Astrocyte of the spinal cord (primary cell): ENCODE measurements around the gene FOXO1.

Experiments
- DNase-seq: peaks from one replicate; pipeline ENCODE4 v3.0.0; 2011; ENCODE audit warnings: low read depth, low spot score
- H3K4me3 ChIP-seq: 2 replicates; pipeline ENCODE4 v1.5.1; 2011; ENCODE audit warnings: low read depth, mild to moderate bottlenecking, low read length, moderate library complexity
- CTCF ChIP-seq: IDR thresholded peaks from 2 replicates; pipeline ENCODE4 v1.5.1; 2012; ENCODE audit warnings: low read depth, mild to moderate bottlenecking, low read length, inconsistent platforms
- in situ Hi-C: cut with HindIII; loops from 2 replicates; pipeline ENCODE4 v1.10.0; 2017; ENCODE audit warnings: low sequenced_read_pairs

Gene FOXO1

GRCh38 chr13:40652588-40652940 lies 13.9 kb downstream of the FOXO1 start:
- TF ChIP-seq CTCF = no peak
- DNase-seq = no peak
- no peak overlapping the region for H3K4me3 ChIP-seq
- in situ Hi-C loops = no loop called here

GRCh38 chr13:40651866-40652587 lies 14.4 kb downstream of the FOXO1 start:
- TF ChIP-seq CTCF = no peak
- in situ Hi-C loops = no loop called here

GRCh38 chr13:40648841-40649240 lies 17.6 kb downstream of the FOXO1 start:
- DNase-seq = no peak
- in situ Hi-C loops = no loop called here
- TF ChIP-seq CTCF = no peak

More at GRCh38 chr13:40651866-40652587, 14.4 kb downstream of the FOXO1 start:
- DNase-seq = no peak
- no peak overlapping the region for H3K4me3 ChIP-seq

GRCh38 chr13:40648040-40648439 lies 18.4 kb downstream of the FOXO1 start:
- no peak for TF ChIP-seq CTCF
- H3K4me3 ChIP-seq = no peak overlapping the region
- no peak for DNase-seq
- in situ Hi-C loops = no loop called here

More at GRCh38 chr13:40648841-40649240, 17.6 kb downstream of the FOXO1 start:
- no peak overlapping the region for H3K4me3 ChIP-seq

GRCh38 chr13:40644838-40645604 lies 21.4 kb downstream of the FOXO1 start:
- no peak for TF ChIP-seq CTCF
- no peak for DNase-seq
- H3K4me3 ChIP-seq = no peak overlapping the region
- in situ Hi-C loops = no loop called here

- no peak overlapping the region for H3K4me3 ChIP-seq
- TF ChIP-seq CTCF = no peak
- no peak for DNase-seq
- in situ Hi-C loops = no loop called here
These were observed 25.5 kb downstream of the FOXO1 start for GRCh38 chr13:40640845-40641458.
